Esophagus squamous epithelium (tissue), 5 donors: ENCODE results near the gene FAM3B. TPM values are rescaled to one million over a fixed set of nuclear protein-coding genes. Genes with fewer than 3 reads are reported as not detected.

Experiments used
- DNase-seq: peaks from one replicate; lab custom pipeline; 2025; lab: John Stamatoyannopoulos, UW
- H3K27ac ChIP-seq, 4 donors: fragments of 200-600 bp; sonication (generic); one replicate each; pipeline ENCODE4 v1.5.1; 2016 to 2019; ENCODE audit warnings: mild to moderate bottlenecking in 1 of 4
- H3K27me3 ChIP-seq, 4 donors: fragments of 200-600 bp; sonication (generic); 1 replicate in 3 of 4; 2 replicates in 1 of 4; pipeline versions ENCODE4 v1.5.1 to v1.6.0; 2017 to 2021; ENCODE audit warnings: antibody characterized with exemption in 1 of 4
- H3K36me3 ChIP-seq, 3 donors: fragments of 200-600 bp; sonication (generic); one replicate each; pipeline ENCODE4 v1.5.1; 2016 to 2019
- H3K4me1 ChIP-seq, 3 donors: fragments of 200-600 bp; sonication (generic); one replicate each; pipeline ENCODE4 v1.5.1; 2017 to 2019
- H3K4me3 ChIP-seq, 4 donors: fragments of 200-600 bp; sonication (generic); 1 replicate in 3 of 4; 2 replicates in 1 of 4; pipeline ENCODE4 v1.5.1; 2016 to 2019; ENCODE audit warnings: mild to moderate bottlenecking in 2 of 4, moderate library complexity in 1 of 4
- H3K9me3 ChIP-seq, 3 donors: fragments of 200-600 bp; sonication (generic); one replicate each; pipeline ENCODE4 v1.5.1; 2016 to 2019
- CTCF ChIP-seq, 6 experiments: fragments of 450-650 bp in 4 of 6; fragments of 200-600 bp in 2 of 6; sonication (generic) in 2 of 6; IDR thresholded peaks; one replicate each; pipeline ENCODE4 v1.5.1; 2016 to 2019; ENCODE audit warnings: antibody characterized with exemption in 6 of 6, mild to moderate bottlenecking in 4 of 6, moderate library complexity in 4 of 6
- POLR2A ChIP-seq, 4 donors: fragments of 450-650 bp; IDR thresholded peaks; one replicate each; pipeline ENCODE4 v1.6.1; 2017; ENCODE audit warnings: antibody characterized with exemption in 4 of 4, mild to moderate bottlenecking in 4 of 4, moderate library complexity in 3 of 4
- WGBS, 2 donors: methylation state at CpG; one replicate each; pipeline ENCODE4 v1.1.5; 2018; 5-methylcytosine and 5-hydroxymethylcytosine counted together
- intact Hi-C: fragments of 100-400 bp; cut with DNase I; formaldehyde crosslinking; loops from one replicate; pipeline ENCODE4 v1.15.0; 2022
- total RNA-seq, 4 donors: library from RNA; depleted of rRNA; stranded (reverse); fragments of >200 nt; gene quantifications; one replicate each; pipeline ENCODE4 v1.1.0, GENCODE V29; 2016
- donor health status: DM: yes; HTN: yes; CAD: no.

FAM3B gene
- total RNA-seq, 4 donors from 2014 or later: 14.8 to 83.8 (median 38.6) TPM

GRCh38 chr21:41396558-41397075 lies 80.0 kb downstream of the FAM3B start:
- no peaks in the 10 kb centered on the region for H3K27me3 ChIP-seq
- intact Hi-C loops: no loop called here
- H3K4me1 ChIP-seq: peaks cover 7 to 24% (median 10%) of the 10 kb centered on the region in 3 donors
- no peak overlapping the region for H3K4me3 ChIP-seq
- H3K9me3 ChIP-seq: no peaks in the 10 kb centered on the region
- peaks cover 0 to 60% (median 0%) of the 10 kb centered on the region in 3 donors for H3K36me3 ChIP-seq
- WGBS, 2 donors: 38 to 64% methylated on average over 4 to 7 of the region's 7 CpGs
- H3K27ac ChIP-seq: peak overlapping the region; percentile 42 to 73 (median 49)
- no peak for DNase-seq
- TF ChIP-seq POLR2A (IDR thresholded peaks at IDR 0.05) (no peak), CTCF (IDR thresholded peaks at IDR 0.05) (no peak)

GRCh38 chr21:41397471-41397891 lies 80.9 kb downstream of the FAM3B start:
- Histone ChIP-seq H3K4me1 (peaks cover 7 to 24% (median 10%) of the 10 kb centered on the region in 3 donors), H3K36me3 (peaks cover 0 to 69% (median 0%) of the 10 kb centered on the region in 3 donors), H3K27me3 (no peaks in the 10 kb centered on the region), H3K9me3 (no peaks in the 10 kb centered on the region), H3K27ac (peak overlapping the region; percentile 42 to 73 (median 49)), H3K4me3 (no peak overlapping the region)
- WGBS, 2 donors: 76 to 80% methylated on average over 1 to 3 of the region's 7 CpGs
- DNase-seq: no peak
- intact Hi-C loops: no loop called here
- TF ChIP-seq POLR2A (IDR thresholded peaks at IDR 0.05) (no peak), CTCF (IDR thresholded peaks at IDR 0.05) (no peak)

GRCh38 chr21:41398251-41398650 lies 81.7 kb downstream of the FAM3B start:
- 94 to 96% methylated on average over 4 of the region's 4 CpGs for WGBS, 2 donors
- Histone ChIP-seq H3K4me1 (peaks cover 7 to 24% (median 10%) of the 10 kb centered on the region in 3 donors), H3K27me3 (no peaks in the 10 kb centered on the region), H3K27ac (no peak overlapping the region), H3K36me3 (peaks cover 0 to 77% (median 0%) of the 10 kb centered on the region in 3 donors), H3K9me3 (no peaks in the 10 kb centered on the region), H3K4me3 (no peak overlapping the region)
- DNase-seq: no peak
- intact Hi-C loops: no loop called here
- no peak for TF ChIP-seq CTCF (IDR thresholded peaks at IDR 0.05)
- TF ChIP-seq POLR2A (IDR thresholded peaks at IDR 0.05): no peak

GRCh38 chr21:41398831-41399230 lies 82.2 kb downstream of the FAM3B start:
- Histone ChIP-seq H3K4me3 (no peak overlapping the region), H3K27me3 (no peaks in the 10 kb centered on the region), H3K36me3 (peaks cover 0 to 82% (median 0%) of the 10 kb centered on the region in 3 donors), H3K27ac (no peak overlapping the region), H3K9me3 (no peaks in the 10 kb centered on the region), H3K4me1 (peaks cover 7 to 24% (median 10%) of the 10 kb centered on the region in 3 donors)
- intact Hi-C loops: no loop called here
- TF ChIP-seq POLR2A (IDR thresholded peaks at IDR 0.05) (no peak), CTCF (IDR thresholded peaks at IDR 0.05) (no peak)
- 94 to 97% methylated on average over 16 of the region's 16 CpGs for WGBS, 2 donors
- DNase-seq: no peak

GRCh38 chr21:41399246-41399800 lies 82.7 kb downstream of the FAM3B start:
- Histone ChIP-seq H3K27ac (no peak overlapping the region), H3K36me3 (peaks cover 0 to 87% (median 0%) of the 10 kb centered on the region in 3 donors), H3K4me1 (peaks cover 7 to 24% (median 10%) of the 10 kb centered on the region in 3 donors), H3K27me3 (no peaks in the 10 kb centered on the region), H3K9me3 (no peaks in the 10 kb centered on the region), H3K4me3 (no peak overlapping the region)
- TF ChIP-seq POLR2A (IDR thresholded peaks at IDR 0.05) (no peak), CTCF (IDR thresholded peaks at IDR 0.05) (no peak)
- intact Hi-C loops: no loop called here
- no peak for DNase-seq
- 91 to 93% methylated on average over 6 to 7 of the region's 7 CpGs for WGBS, 2 donors
